SK-N-SH treated with all-trans-retinoic acid at 6 μM for 48 hours (cell line): Measurements from ENCODE around the gene CHRD.

ENCODE experiments used
- CSDC2 ChIP-seq: fragments of 250-450 bp; sonication (Bioruptor Pico); IDR thresholded peaks from 2 replicates; pipeline ENCODE4 v1.5.0; 2020; ENCODE audit warnings: mild to moderate bottlenecking, moderate library complexity
- ISL1 ChIP-seq: fragments of 250-450 bp; sonication (Bioruptor Pico); IDR thresholded peaks from 2 replicates; pipeline ENCODE4 v2.1.2; 2022; ENCODE audit warnings: mild to moderate bottlenecking, moderate library complexity
- TCF4 ChIP-seq: fragments of 250-450 bp; sonication (Bioruptor Pico); IDR thresholded peaks from 2 replicates; pipeline ENCODE4 v1.8.0; 2021; ENCODE audit warnings: mild to moderate bottlenecking, moderate library complexity, borderline replicate concordance
- TSHZ2 ChIP-seq: fragments of 250-450 bp; sonication (Bioruptor Pico); IDR thresholded peaks from 2 replicates; pipeline ENCODE4 v1.5.0; 2020; ENCODE audit warnings: mild to moderate bottlenecking, moderate library complexity
- ZFP30 ChIP-seq: fragments of 450-650 bp; formaldehyde crosslinking; IDR thresholded peaks from 2 replicates; pipeline ENCODE4 v1.5.0; 2022; ENCODE audit warnings: mild to moderate bottlenecking, moderate library complexity

- TF ChIP-seq ISL1 (no peak), ZFP30 (CRISPR knock-in tag) (no peak), TCF4 (CRISPR knock-in tag) (no peak), CSDC2 (no peak), TSHZ2 (CRISPR knock-in tag) (no peak)
These were observed 32.4 kb upstream of the CHRD start for GRCh38 chr3:184347321-184348056.
